HEK293 (cell line): ENCODE data around the gene BRWD1.

Experiments used
- SETDB1 ChIP-seq: IDR thresholded peaks from one replicate; pipeline ENCODE4 v1.6.1; 2017; ENCODE audit warnings: mild to moderate bottlenecking, low read length, moderate library complexity, mixed read lengths; ENCODE audit not compliant: insufficient read length
- ZBTB48 ChIP-seq: fragments of 450-650 bp; formaldehyde crosslinking; IDR thresholded peaks from 2 replicates; pipeline ENCODE4 v1.5.1; 2016; ENCODE audit warnings: missing biosample characterization, missing genetic modification characterization
- ZFP41 ChIP-seq: fragments of 450-650 bp; formaldehyde crosslinking; IDR thresholded peaks from 2 replicates; pipeline ENCODE4 v1.5.1; 2016; ENCODE audit warnings: missing biosample characterization, missing genetic modification characterization, borderline replicate concordance
- ZNF302 ChIP-seq: fragments of 450-650 bp; formaldehyde crosslinking; IDR thresholded peaks from 2 replicates; pipeline ENCODE4 v1.5.1; 2016; ENCODE audit warnings: missing biosample characterization, missing genetic modification characterization, low read depth
- TF ChIP-seq, protein P1 (sequence below): fragments of 450-650 bp; formaldehyde crosslinking; IDR thresholded peaks from 2 replicates; pipeline ENCODE4 v1.5.1; 2016; ENCODE audit warnings: missing biosample characterization, missing genetic modification characterization

DNA sequence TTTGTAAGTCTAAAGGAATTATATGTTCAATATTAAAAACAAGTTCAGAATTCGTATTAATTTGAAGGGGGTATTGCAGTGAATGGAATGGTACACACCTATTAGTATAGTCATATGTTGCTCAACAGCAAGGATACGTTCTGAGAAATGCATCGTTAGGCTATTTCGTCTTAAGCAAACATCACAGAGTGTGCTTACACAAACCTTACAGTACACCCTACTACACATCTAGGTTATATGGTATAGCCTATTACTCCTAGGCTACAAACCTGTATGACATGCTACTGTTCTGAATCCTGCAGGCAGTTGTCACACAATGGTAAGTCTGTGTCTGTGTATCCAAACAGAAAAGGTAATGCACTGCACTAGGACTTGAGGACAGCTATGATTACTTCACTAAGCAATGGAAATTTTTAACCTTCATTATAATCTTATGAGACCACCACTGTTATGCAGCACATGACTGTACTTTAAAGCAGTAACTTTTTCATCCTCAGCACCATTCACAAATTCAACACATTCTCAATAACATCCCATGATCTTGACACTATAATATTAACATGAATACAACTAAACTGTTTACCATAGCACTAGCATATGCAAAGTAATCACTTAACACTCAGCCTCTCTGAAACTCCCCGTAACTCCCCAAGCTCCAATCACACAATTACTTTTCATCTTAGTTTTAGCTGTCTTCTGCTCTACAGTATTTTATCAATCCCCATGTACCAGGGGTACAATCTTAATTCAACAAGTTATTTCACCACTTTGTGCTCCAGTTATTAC lies 115.8 kb downstream of the BRWD1 start:
- TF ChIP-seq ZNF302 (tag by site-specific recombination) (no peak), ZBTB48 (tag by site-specific recombination) (no peak), SETDB1 (no peak), ZFP41 (tag by site-specific recombination) (no peak)
- TF ChIP-seq, protein P1, sequence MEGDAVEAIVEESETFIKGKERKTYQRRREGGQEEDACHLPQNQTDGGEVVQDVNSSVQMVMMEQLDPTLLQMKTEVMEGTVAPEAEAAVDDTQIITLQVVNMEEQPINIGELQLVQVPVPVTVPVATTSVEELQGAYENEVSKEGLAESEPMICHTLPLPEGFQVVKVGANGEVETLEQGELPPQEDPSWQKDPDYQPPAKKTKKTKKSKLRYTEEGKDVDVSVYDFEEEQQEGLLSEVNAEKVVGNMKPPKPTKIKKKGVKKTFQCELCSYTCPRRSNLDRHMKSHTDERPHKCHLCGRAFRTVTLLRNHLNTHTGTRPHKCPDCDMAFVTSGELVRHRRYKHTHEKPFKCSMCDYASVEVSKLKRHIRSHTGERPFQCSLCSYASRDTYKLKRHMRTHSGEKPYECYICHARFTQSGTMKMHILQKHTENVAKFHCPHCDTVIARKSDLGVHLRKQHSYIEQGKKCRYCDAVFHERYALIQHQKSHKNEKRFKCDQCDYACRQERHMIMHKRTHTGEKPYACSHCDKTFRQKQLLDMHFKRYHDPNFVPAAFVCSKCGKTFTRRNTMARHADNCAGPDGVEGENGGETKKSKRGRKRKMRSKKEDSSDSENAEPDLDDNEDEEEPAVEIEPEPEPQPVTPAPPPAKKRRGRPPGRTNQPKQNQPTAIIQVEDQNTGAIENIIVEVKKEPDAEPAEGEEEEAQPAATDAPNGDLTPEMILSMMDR (tag by site-specific recombination): no peak
